ENCODE results near the gene COLEC12.

DNA sequence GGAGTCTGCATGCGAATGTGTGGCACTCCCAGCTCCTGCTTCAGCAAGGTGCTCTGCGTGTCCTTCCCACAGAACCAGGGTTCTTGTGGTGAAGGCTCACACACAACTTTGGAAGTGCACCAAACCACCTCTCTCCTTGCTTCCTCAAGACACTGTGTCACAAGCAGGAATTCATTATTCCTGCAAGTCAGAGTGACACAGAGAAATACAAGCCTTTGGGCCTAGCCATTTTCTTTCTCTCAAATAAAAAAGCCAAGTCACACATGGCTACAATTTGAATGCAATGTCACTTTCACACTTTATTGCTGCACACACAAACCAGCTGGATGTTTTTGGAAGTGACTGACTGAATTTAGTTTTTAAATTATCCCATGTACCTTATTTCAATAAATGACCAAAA, 202.6 kb downstream of the COLEC12 start:
- TF ChIP-seq CTCF (optimal IDR thresholded peaks at IDR 0.05 in 1 of 3, IDR thresholded peaks at IDR 0.05 in 1 of 3, conservative IDR thresholded peaks at IDR 0.05 in 1 of 3; ENCODE audit: extremely low read depth in 1 of 3, insufficient read depth in 2 of 3, low read length in 3 of 3) (no peak), EZH2 (IDR thresholded peaks at IDR 0.05; ENCODE audit: low read length) (no peak)

All from keratinocyte (primary cell).